HL-60 (cell line): ENCODE results near the gene DGLUCY.

Experiments
- DNase-seq, 2 experiments: peaks; one replicate each; pipeline ENCODE4 v3.0.0-alpha.2; 2010 to 2020; ENCODE audit warnings: low read depth in 1 of 2, low spot score in 1 of 2
- H3K27ac ChIP-seq: fragments of 250-450 bp; sonication (Bioruptor Pico); replicated peaks from 2 replicates; pipeline ENCODE4 v1.5.1; 2020; ENCODE audit warnings: mild to moderate bottlenecking, moderate library complexity
- H3K27me3 ChIP-seq: fragments of 250-450 bp; sonication (Bioruptor Pico); 2 replicates; pipeline ENCODE4 v1.5.1; 2021; ENCODE audit warnings: mild to moderate bottlenecking, moderate library complexity; ENCODE audit not compliant: insufficient read depth, poor library complexity, severe bottlenecking
- H3K4me3 ChIP-seq: replicated peaks from 2 replicates; pipeline ENCODE4 v1.5.1; 2011; ENCODE audit warnings: mild to moderate bottlenecking, control low read depth, low read length; ENCODE audit not compliant: insufficient read depth
- CTCF ChIP-seq: IDR thresholded peaks from one replicate; pipeline ENCODE4 v1.5.1; 2011; ENCODE audit warnings: low read length, control low read depth, inconsistent platforms; ENCODE audit not compliant: insufficient read depth
- GABPA ChIP-seq: IDR thresholded peaks from 2 replicates; pipeline ENCODE4 v1.6.1; 2012; ENCODE audit warnings: low read depth
- POLR2AphosphoS5 ChIP-seq: IDR thresholded peaks from 2 replicates; pipeline ENCODE4 v1.6.1; 2012; ENCODE audit warnings: low read depth
- REST ChIP-seq: IDR thresholded peaks from 2 replicates; pipeline ENCODE4 v1.6.1; 2012; ENCODE audit warnings: low read depth; ENCODE audit not compliant: insufficient replicate concordance
- SPI1 ChIP-seq: IDR thresholded peaks from 2 replicates; pipeline ENCODE4 v1.6.1; 2012; ENCODE audit warnings: low read depth, mild to moderate bottlenecking, borderline replicate concordance

Gene DGLUCY

GRCh38 chr14:91215381-91215780, 101.5 kb downstream of the DGLUCY start:
- no peaks in the 10 kb centered on the region for H3K27me3 ChIP-seq
- no peak for DNase-seq
- H3K4me3 ChIP-seq = no peak overlapping the region
- TF ChIP-seq SPI1 (no peak), POLR2AphosphoS5 (no peak), GABPA (no peak), CTCF (no peak), REST (no peak)
- H3K27ac ChIP-seq = no peak overlapping the region

GRCh38 chr14:91216731-91217226, 102.9 kb downstream of the DGLUCY start:
- DNase-seq = no peak
- Histone ChIP-seq H3K27ac (no peak overlapping the region), H3K27me3 (no peaks in the 10 kb centered on the region), H3K4me3 (no peak overlapping the region)
- TF ChIP-seq POLR2AphosphoS5 = no peak
- no peak for TF ChIP-seq SPI1
- no peak for TF ChIP-seq GABPA
- no peak for TF ChIP-seq CTCF

- TF ChIP-seq GABPA = no peak
- TF ChIP-seq POLR2AphosphoS5 = no peak
- no peak for TF ChIP-seq CTCF
- TF ChIP-seq SPI1 = no peak
- no peak for TF ChIP-seq REST
- Histone ChIP-seq H3K27ac (no peak overlapping the region), H3K4me3 (no peak overlapping the region), H3K27me3 (no peaks in the 10 kb centered on the region)
- no peak for DNase-seq
Observed at GRCh38 chr14:91218014-91218413, 104.1 kb downstream of the DGLUCY start.
